Activated T-helper 17 cell treated with anti-CD3 and anti-CD28 coated beads, Interleukin-2, amount 50 U/mL, for 72 hours (primary cell): ENCODE results near the gene HIP1. TPM values are rescaled to one million over a fixed set of nuclear protein-coding genes. Genes with fewer than 3 reads are reported as not detected.
"Not testable (repeated sequence)": the region's sequence is repeated elsewhere in the genome, so short reads cannot be mapped to it uniquely, and the experiment has no call there.

Experiments used
- ATAC-seq: fragments of 150-1000 bp; cut with Tn5 transposase; replicated peaks from 2 replicates; pipeline ENCODE4 v1.10.0; 2021; ENCODE audit warnings: mild to moderate bottlenecking, moderate library complexity
- H3K27ac Mint-ChIP-seq: one replicate; pipeline ENCODE4 v1.8.0; 2022; ENCODE audit warnings: mixed read lengths
- H3K27me3 Mint-ChIP-seq: one replicate; pipeline ENCODE4 v1.8.0; 2022; ENCODE audit warnings: mixed read lengths
- H3K36me3 Mint-ChIP-seq: one replicate; pipeline ENCODE4 v1.8.0; 2022; ENCODE audit warnings: low read depth, mild to moderate bottlenecking, mixed read lengths
- H3K4me1 Mint-ChIP-seq: one replicate; pipeline ENCODE4 v1.8.0; 2022; ENCODE audit warnings: mixed read lengths
- H3K4me3 Mint-ChIP-seq: one replicate; pipeline ENCODE4 v1.8.0; 2022; ENCODE audit warnings: mild to moderate bottlenecking, mixed read lengths
- H3K9me3 Mint-ChIP-seq: one replicate; pipeline ENCODE4 v1.8.0; 2022; ENCODE audit warnings: mixed read lengths
- total RNA-seq, 2 donors: library from RNA; stranded (reverse); gene quantifications; one replicate each; pipeline ENCODE4 v1.2.3, GENCODE V29; 2022

Gene HIP1
- total RNA-seq, 2 donors from 2014 or later: 9.8 to 13.0 TPM

DNA sequence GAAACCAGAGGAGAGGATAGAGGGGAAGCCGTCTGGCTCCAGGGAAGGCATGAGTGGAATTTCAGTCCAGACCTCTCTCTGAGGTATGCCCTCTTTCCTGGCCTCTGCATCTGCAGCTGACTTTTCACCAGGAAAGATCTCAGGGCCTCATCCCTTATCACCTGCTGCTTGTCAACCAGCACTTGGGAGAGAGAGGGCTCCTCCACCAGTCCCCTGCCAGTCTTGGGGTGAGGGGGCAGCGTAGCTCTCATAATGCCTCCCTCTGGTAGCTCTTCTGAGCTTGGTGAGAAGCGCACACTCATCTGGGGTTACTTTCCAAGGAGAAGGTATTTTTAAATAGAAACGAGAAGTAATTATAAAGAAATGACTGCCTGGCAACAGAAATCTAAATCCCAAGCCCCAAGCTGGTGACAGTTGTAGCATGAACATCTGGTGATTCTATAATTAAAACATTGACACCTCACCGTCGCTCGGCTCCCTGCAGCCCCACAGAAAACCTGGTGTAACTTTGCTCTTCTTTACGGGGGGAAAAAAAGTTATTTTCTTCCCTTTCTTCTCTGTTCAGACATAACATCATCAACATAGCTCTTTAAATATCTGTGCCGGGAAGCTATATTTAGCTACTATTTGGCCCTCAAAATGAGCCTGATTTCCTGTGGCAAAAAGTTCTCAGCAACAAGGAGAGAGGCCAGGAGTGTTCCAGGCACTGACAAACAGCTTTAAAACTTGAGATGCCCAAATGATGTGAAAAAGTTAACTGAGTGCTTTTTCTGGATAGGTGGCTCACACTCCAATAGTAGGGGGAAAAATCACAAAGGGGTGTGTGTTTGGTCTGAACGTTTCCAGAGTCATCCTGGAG is 26.9 kb downstream of the HIP1 start:
- no peak overlapping the region for H3K27ac Mint-ChIP-seq

DNA sequence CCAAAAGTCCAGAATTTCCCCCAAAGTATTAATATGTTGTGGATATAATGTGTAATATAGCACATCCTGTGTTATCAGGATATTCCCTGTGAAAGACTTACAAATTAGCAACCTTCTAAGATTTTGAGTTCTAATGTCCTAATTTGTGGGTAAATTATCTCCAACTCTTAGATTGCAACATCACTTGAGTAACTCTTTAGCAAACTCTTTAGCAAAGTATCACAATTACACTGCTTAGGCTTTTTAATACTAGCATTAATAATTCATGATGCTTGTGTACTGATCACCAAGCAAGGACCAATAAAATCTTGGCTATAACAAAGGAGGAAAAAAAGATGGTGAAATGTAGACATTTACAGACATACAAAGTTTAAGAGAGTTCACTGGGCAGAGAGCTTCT is 27.7 kb downstream of the HIP1 start:
- ATAC-seq: no peak
- H3K4me1 Mint-ChIP-seq: no peaks in the 10 kb centered on the region
- H3K36me3 Mint-ChIP-seq: no peaks in the 10 kb centered on the region
- no peak overlapping the region for H3K27ac Mint-ChIP-seq
- H3K4me3 Mint-ChIP-seq: no peak overlapping the region
- peaks cover 7% of the 10 kb centered on the region for H3K9me3 Mint-ChIP-seq
- no peaks in the 10 kb centered on the region for H3K27me3 Mint-ChIP-seq

More for the DNA sequence above, 26.9 kb downstream of the HIP1 start:
- Mint-ChIP-seq H3K27me3 (no peaks in the 10 kb centered on the region), H3K4me3 (no peak overlapping the region), H3K9me3 (peaks cover 7% of the 10 kb centered on the region), H3K4me1 (no peaks in the 10 kb centered on the region), H3K36me3 (no peaks in the 10 kb centered on the region)
- no peak for ATAC-seq

- no peak for ATAC-seq
- Mint-ChIP-seq H3K4me1 (no peaks in the 10 kb centered on the region), H3K27ac (no peak overlapping the region), H3K27me3 (no peaks in the 10 kb centered on the region), H3K36me3 (no peaks in the 10 kb centered on the region), H3K9me3 (peaks cover 4% of the 10 kb centered on the region), H3K4me3 (no peak overlapping the region)
Measured at GRCh38 chr7:75704928-75705327, 33.8 kb downstream of the HIP1 start.

- ATAC-seq: no peak
- Mint-ChIP-seq H3K27me3 (no peaks in the 10 kb centered on the region), H3K4me3 (no peak overlapping the region), H3K36me3 (no peaks in the 10 kb centered on the region), H3K4me1 (no peaks in the 10 kb centered on the region), H3K9me3 (no peaks in the 10 kb centered on the region), H3K27ac (no peak overlapping the region)
Measured at GRCh38 chr7:75702515-75702914, 36.2 kb downstream of the HIP1 start.

DNA sequence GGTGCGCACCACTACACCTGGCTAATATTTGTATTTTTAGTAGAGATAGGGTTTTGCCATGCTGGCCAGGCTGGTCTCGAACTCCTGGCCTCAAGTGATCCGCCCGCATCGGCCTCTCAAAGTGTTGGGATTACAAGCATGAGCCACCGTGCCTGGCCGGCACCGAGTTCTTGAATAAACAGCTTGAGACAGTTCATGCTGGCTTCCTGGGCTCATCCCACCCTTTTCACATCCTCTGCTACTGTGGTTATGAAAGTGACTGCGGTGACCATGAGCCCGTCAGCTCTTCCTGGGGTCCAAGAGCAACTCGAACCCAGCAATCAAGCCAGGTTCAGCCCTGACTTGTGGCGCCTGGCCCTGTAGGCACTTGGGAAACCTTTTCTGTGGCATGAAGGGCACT is 38.7 kb downstream of the HIP1 start:
- H3K9me3 Mint-ChIP-seq: no peaks in the 10 kb centered on the region
- no peaks in the 10 kb centered on the region for H3K27me3 Mint-ChIP-seq
- ATAC-seq: no peak
- no peaks in the 10 kb centered on the region for H3K4me1 Mint-ChIP-seq
- no peak overlapping the region for H3K4me3 Mint-ChIP-seq
- no peak overlapping the region for H3K27ac Mint-ChIP-seq
- no peaks in the 10 kb centered on the region for H3K36me3 Mint-ChIP-seq

DNA sequence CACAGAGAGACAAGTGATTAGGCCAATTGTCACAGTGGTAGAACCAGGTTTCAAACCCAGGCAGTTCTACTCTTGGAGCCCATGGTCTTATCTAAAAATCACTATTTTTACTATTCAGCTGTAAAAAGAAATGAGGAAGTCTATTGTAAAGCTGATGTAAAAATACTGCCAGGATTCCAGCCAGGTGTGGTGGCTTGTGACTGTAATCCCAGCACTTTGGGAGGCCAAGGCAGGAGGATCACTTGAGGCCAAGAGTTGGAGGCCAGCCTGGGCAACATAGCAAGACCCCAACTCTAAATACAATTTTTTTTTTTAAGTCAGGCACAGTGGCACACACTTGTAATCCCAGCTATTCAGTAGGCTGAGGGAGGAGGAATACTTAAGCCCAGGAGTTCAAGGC is 40.4 kb downstream of the HIP1 start:
- Mint-ChIP-seq H3K4me3 (no peak overlapping the region), H3K9me3 (no peaks in the 10 kb centered on the region), H3K27ac (no peak overlapping the region), H3K27me3 (no peaks in the 10 kb centered on the region), H3K36me3 (no peaks in the 10 kb centered on the region), H3K4me1 (no peaks in the 10 kb centered on the region)
- no peak for ATAC-seq

- Mint-ChIP-seq H3K4me3 (no peak overlapping the region), H3K27me3 (no peaks in the 10 kb centered on the region), H3K27ac (no peak overlapping the region), H3K36me3 (no peaks in the 10 kb centered on the region), H3K4me1 (no peaks in the 10 kb centered on the region), H3K9me3 (no peaks in the 10 kb centered on the region)
- ATAC-seq: no peak
Measured at GRCh38 chr7:75696263-75697037, 42.3 kb downstream of the HIP1 start.

- no peaks in the 10 kb centered on the region for H3K9me3 Mint-ChIP-seq
- no peak for ATAC-seq
- H3K27ac Mint-ChIP-seq: no peak overlapping the region
- H3K27me3 Mint-ChIP-seq: no peaks in the 10 kb centered on the region
- no peak overlapping the region for H3K4me3 Mint-ChIP-seq
- H3K36me3 Mint-ChIP-seq: no peaks in the 10 kb centered on the region
- no peaks in the 10 kb centered on the region for H3K4me1 Mint-ChIP-seq
Measured at GRCh38 chr7:75694638-75695399, 43.9 kb downstream of the HIP1 start.

- H3K27me3 Mint-ChIP-seq, H3K27ac Mint-ChIP-seq, H3K4me1 Mint-ChIP-seq, ATAC-seq, H3K36me3 Mint-ChIP-seq, H3K9me3 Mint-ChIP-seq, H3K4me3 Mint-ChIP-seq: not testable (repeated sequence)
Measured at GRCh38 chr7:75693668-75694067, 45.1 kb downstream of the HIP1 start.

GRCh38 chr7:75691793-75692543 is 46.8 kb downstream of the HIP1 start:
- H3K27me3 Mint-ChIP-seq: no peaks in the 10 kb centered on the region
- ATAC-seq: no peak
- H3K4me3 Mint-ChIP-seq: no peak overlapping the region
- H3K4me1 Mint-ChIP-seq: no peaks in the 10 kb centered on the region
- no peaks in the 10 kb centered on the region for H3K36me3 Mint-ChIP-seq
- no peak overlapping the region for H3K27ac Mint-ChIP-seq
- H3K9me3 Mint-ChIP-seq: no peaks in the 10 kb centered on the region

DNA sequence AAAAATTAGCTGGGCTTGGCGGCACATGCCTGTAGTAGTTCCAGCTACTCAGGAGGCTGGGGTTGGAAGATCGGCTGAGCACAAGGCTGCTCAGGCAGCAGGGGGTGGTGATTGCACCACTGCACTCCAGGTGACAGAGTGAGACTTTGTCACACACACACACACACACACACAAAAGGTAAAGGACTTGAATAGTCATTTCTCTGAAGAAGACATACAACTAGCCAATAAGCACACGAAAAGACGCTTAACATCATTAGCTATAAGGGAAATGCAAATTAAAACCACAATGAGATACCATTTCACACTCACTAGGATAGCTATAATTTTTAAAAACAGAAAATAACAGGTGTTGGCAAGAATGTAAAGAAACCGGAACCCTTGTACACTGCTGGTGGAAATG is 48.6 kb downstream of the HIP1 start:
- Mint-ChIP-seq H3K9me3 (no peaks in the 10 kb centered on the region), H3K4me1 (no peaks in the 10 kb centered on the region), H3K4me3 (no peak overlapping the region), H3K27me3 (no peaks in the 10 kb centered on the region), H3K27ac (no peak overlapping the region), H3K36me3 (no peaks in the 10 kb centered on the region)
- ATAC-seq: no peak

- Mint-ChIP-seq H3K27me3 (no peaks in the 10 kb centered on the region), H3K36me3 (no peaks in the 10 kb centered on the region), H3K9me3 (no peaks in the 10 kb centered on the region), H3K4me1 (no peaks in the 10 kb centered on the region), H3K4me3 (no peak overlapping the region), H3K27ac (no peak overlapping the region)
- ATAC-seq: no peak
Measured at GRCh38 chr7:75689246-75690099, 49.3 kb downstream of the HIP1 start.
